Natural killer cell treated with Interleukin-12 subunit alpha and Interleukin-12 subunit beta and Interleukin-15 and Interleukin-18, amount 100 ng/mL, for 72 hours (primary cell): Measurements from ENCODE around the gene SUPV3L1. TPM values are rescaled to one million over a fixed set of nuclear protein-coding genes. Genes with fewer than 3 reads are reported as not detected.
A peak's percentile ranks its signal among the peaks of the same experiment; 100 is the strongest.
"Not testable (repeated sequence)": the region's sequence is repeated elsewhere in the genome, so short reads cannot be mapped to it uniquely, and the experiment has no call there.

Experiments
- ATAC-seq, 2 donors: fragments of 150-1000 bp; cut with Tn5 transposase in 1 of 2; sonication (Bioruptor Pico), chemical (Tn5 transposase) in 1 of 2; 2 replicates each; pipeline ENCODE4 v1.10.0; 2021
- DNase-seq: peaks from one replicate; pipeline ENCODE4 v3.0.0; 2022; ENCODE audit warnings: low spot score
- H3K27ac Mint-ChIP-seq, 2 donors: 1 replicate in 1 of 2; 2 replicates in 1 of 2; pipeline ENCODE4 v1.8.0; 2022; ENCODE audit warnings: mixed read lengths in 2 of 2, mild to moderate bottlenecking in 1 of 2, moderate library complexity in 1 of 2
- H3K27me3 Mint-ChIP-seq, 2 donors: 1 replicate in 1 of 2; 2 replicates in 1 of 2; pipeline ENCODE4 v1.8.0; 2022; ENCODE audit warnings: mixed read lengths in 2 of 2
- H3K36me3 Mint-ChIP-seq: one replicate; pipeline ENCODE4 v1.8.0; 2022; ENCODE audit warnings: mixed read lengths
- H3K4me1 Mint-ChIP-seq, 2 donors: 1 replicate in 1 of 2; 2 replicates in 1 of 2; pipeline ENCODE4 v1.8.0; 2022; ENCODE audit warnings: low read depth in 2 of 2, mixed read lengths in 2 of 2, mild to moderate bottlenecking in 1 of 2
- H3K4me3 Mint-ChIP-seq: one replicate; pipeline ENCODE4 v1.8.0; 2022; ENCODE audit warnings: mixed read lengths
- H3K9me3 Mint-ChIP-seq: 2 replicates; pipeline ENCODE4 v1.8.0; 2022; ENCODE audit warnings: mixed read lengths
- total RNA-seq, 2 donors: library from RNA; stranded (reverse); gene quantifications; one replicate each; pipeline ENCODE4 v1.2.3, GENCODE V29; 2022

Gene SUPV3L1
- total RNA-seq: 10 to 100 TPM; 41.1 to 60.8 TPM

GRCh38 chr10:69179743-69180524, at the start of gene SUPV3L1:
Gene SUPV3L1 (plus strand): TSS chr10:69180234. CDS start chr10:69180292, 58 bp downstream.
- Mint-ChIP-seq H3K36me3 (peaks cover 6% of the 10 kb centered on the region), H3K4me1 (peaks cover 35 to 49% of the 10 kb centered on the region in 2 donors), H3K4me3 (peak within 1 kb of the TSS; percentile 97)

DNA sequence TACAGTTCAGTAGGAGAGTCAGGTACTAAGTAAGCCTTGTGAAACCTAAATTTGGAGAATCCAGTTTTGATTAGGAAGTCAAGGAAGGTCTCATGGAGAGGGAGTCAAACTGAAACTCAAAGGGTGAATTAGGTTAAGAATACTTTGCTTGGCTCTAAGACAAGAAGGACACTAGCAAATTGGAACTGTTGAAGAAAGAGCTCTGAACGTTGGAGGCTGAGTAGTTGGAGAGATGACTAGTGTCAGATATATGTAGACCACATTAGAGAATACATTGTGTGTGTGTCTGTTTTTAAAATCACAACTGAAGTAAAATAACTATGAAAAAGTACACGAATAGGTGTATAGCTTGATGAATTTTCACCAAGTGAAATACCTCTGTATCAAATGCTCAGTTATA, 49.8 kb upstream of the SUPV3L1 start:
- H3K27ac Mint-ChIP-seq: peak overlapping the region in 1 of 2 donors; percentile 8
- H3K4me1 Mint-ChIP-seq: peaks cover 28 to 35% of the 10 kb centered on the region in 2 donors
- DNase-seq (no peak), ATAC-seq (no peak)
- H3K9me3 Mint-ChIP-seq: no peaks in the 10 kb centered on the region
- no peaks in the 10 kb centered on the region for H3K27me3 Mint-ChIP-seq
- H3K36me3 Mint-ChIP-seq: peaks cover 11% of the 10 kb centered on the region
- no peak overlapping the region for H3K4me3 Mint-ChIP-seq

More at GRCh38 chr10:69179743-69180524, at the start of gene SUPV3L1:
- no peaks in the 10 kb centered on the region for H3K9me3 Mint-ChIP-seq
- DNase-seq: peak; percentile 92
- peak; percentile 91 to 94 for ATAC-seq
- no peaks in the 10 kb centered on the region for H3K27me3 Mint-ChIP-seq
- H3K27ac Mint-ChIP-seq: peak within 1 kb of the TSS; percentile 97 to 100

DNA sequence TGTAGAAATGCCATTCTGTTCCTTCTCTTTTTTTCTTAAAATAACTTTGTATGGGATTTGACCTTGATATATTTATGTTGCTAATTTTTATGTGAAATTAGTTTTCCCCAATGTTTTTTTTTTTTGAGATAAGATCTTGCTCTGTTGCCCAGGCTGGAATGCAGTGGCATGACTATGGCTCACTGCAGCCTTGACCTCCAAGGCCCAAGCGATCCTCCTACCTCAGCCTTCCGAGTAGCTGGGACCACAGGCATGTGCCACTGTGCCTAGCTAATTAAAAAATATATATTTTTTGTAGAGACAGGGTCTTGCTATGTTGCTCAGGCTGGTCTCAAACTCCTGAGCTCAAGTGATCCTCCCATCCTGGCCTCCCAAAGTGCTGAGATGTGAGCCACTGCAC, 40.1 kb upstream of the SUPV3L1 start:
- no peak overlapping the region for H3K4me3 Mint-ChIP-seq

DNA sequence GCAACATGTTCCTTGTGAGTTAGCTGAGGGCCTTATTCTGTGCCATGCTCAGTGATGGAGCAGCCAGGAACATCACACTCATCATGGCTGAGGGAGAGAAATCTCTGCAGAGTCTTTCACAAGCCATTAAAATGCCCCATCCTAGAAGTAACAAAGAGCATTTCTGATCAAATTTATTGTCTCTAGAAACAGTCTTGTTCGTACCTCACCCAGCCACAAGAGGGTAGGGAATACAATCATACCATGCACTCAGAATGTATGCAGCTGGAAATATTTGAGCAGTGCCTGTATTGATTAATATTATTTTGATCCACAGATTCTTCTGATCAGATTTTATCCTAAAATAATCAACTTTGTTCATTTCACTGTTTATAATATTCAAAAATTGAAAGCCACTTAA, 38.7 kb upstream of the SUPV3L1 start:
- Mint-ChIP-seq H3K9me3 (no peaks in the 10 kb centered on the region), H3K4me1 (peaks cover 26 to 37% of the 10 kb centered on the region in 2 donors), H3K27me3 (no peaks in the 10 kb centered on the region), H3K4me3 (no peak overlapping the region), H3K27ac (no peak overlapping the region), H3K36me3 (no peaks in the 10 kb centered on the region)
- DNase-seq: no peak
- ATAC-seq: no peak

More for the DNA sequence above, 40.1 kb upstream of the SUPV3L1 start:
- no peaks in the 10 kb centered on the region for H3K27me3 Mint-ChIP-seq
- no peaks in the 10 kb centered on the region for H3K9me3 Mint-ChIP-seq
- peaks cover 22 to 27% of the 10 kb centered on the region in 2 donors for H3K4me1 Mint-ChIP-seq
- ATAC-seq: no peak
- H3K36me3 Mint-ChIP-seq: peaks cover 7% of the 10 kb centered on the region
- H3K27ac Mint-ChIP-seq: no peak overlapping the region
- DNase-seq: no peak

- not testable (repeated sequence) for H3K4me3 Mint-ChIP-seq, H3K9me3 Mint-ChIP-seq, DNase-seq, ATAC-seq, H3K27ac Mint-ChIP-seq, H3K27me3 Mint-ChIP-seq, H3K36me3 Mint-ChIP-seq
- H3K4me1 Mint-ChIP-seq: peaks cover 30 to 42% of the 10 kb centered on the region in 2 donors
Observed at GRCh38 chr10:69142074-69142473, 38.0 kb upstream of the SUPV3L1 start.

DNA sequence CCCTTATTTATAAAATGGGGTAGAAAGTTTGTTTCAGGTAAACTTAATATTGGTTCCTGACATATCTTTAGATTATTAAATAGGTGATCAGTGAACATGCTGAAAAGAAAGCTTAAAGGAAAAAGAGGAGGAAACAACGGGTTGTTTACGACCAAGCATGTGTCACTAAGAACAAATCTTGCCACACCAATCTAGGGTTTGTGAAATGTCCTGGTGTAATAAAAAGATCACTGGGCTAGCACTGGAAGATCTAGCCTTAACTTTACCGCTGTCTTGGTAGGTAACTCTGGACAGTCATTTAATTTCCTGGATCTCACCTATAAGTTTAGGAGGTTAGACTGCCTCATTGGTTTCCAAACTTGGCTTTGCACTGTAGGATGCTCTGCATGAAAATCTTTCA, 37.1 kb upstream of the SUPV3L1 start:
- H3K27ac Mint-ChIP-seq: peak overlapping the region in 1 of 2 donors; percentile 37
- H3K4me1 Mint-ChIP-seq: peaks cover 32 to 41% of the 10 kb centered on the region in 2 donors
- no peaks in the 10 kb centered on the region for H3K36me3 Mint-ChIP-seq
- no peaks in the 10 kb centered on the region for H3K9me3 Mint-ChIP-seq
- DNase-seq (no peak), ATAC-seq (no peak)
- H3K4me3 Mint-ChIP-seq: no peak overlapping the region
- H3K27me3 Mint-ChIP-seq: no peaks in the 10 kb centered on the region

GRCh38 chr10:69145329-69145728, 34.7 kb upstream of the SUPV3L1 start:
- Mint-ChIP-seq H3K4me1 (peaks cover 35 to 48% of the 10 kb centered on the region in 2 donors), H3K27ac (no peak overlapping the region), H3K9me3 (no peaks in the 10 kb centered on the region), H3K36me3 (no peaks in the 10 kb centered on the region), H3K27me3 (no peaks in the 10 kb centered on the region), H3K4me3 (no peak overlapping the region)
- DNase-seq: no peak
- no peak for ATAC-seq

- H3K4me1 Mint-ChIP-seq: peaks cover 39 to 45% of the 10 kb centered on the region in 2 donors
- H3K9me3 Mint-ChIP-seq: no peaks in the 10 kb centered on the region
- H3K27me3 Mint-ChIP-seq: no peaks in the 10 kb centered on the region
- no peaks in the 10 kb centered on the region for H3K36me3 Mint-ChIP-seq
- H3K4me3 Mint-ChIP-seq: no peak overlapping the region
- no peak for DNase-seq
- H3K27ac Mint-ChIP-seq: no peak overlapping the region
- no peak for ATAC-seq
Observed at GRCh38 chr10:69145864-69146263, 34.2 kb upstream of the SUPV3L1 start.

- H3K4me1 Mint-ChIP-seq: peaks cover 36 to 41% of the 10 kb centered on the region in 2 donors
- no peaks in the 10 kb centered on the region for H3K27me3 Mint-ChIP-seq
- H3K27ac Mint-ChIP-seq: peak overlapping the region; percentile 34 to 62
- H3K9me3 Mint-ChIP-seq: no peaks in the 10 kb centered on the region
- ATAC-seq: no peak
- no peaks in the 10 kb centered on the region for H3K36me3 Mint-ChIP-seq
- no peak for DNase-seq
- H3K4me3 Mint-ChIP-seq: no peak overlapping the region
Observed at GRCh38 chr10:69146759-69147158, 33.3 kb upstream of the SUPV3L1 start.

DNA sequence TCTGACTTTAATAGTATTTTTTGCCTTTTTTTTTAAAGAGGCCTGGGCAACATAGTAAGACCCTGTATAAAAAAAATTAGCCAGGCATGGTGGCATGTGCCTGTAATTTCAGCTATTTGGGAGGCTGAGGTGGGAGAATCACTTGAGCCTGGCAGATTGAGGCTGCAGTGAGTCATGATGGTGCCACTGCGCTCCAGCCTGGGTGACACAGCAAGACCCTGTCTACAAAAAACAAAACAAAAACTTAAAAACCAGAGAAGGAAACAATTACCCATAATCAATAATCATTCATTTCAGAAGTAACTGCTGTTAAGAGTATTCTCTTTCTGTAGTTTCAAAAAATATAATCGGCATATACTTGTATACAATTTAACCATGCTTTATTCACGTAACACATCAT, 28.1 kb upstream of the SUPV3L1 start:
- Mint-ChIP-seq H3K4me1 (peaks cover 24 to 27% of the 10 kb centered on the region in 2 donors), H3K27ac (no peak overlapping the region), H3K27me3 (no peaks in the 10 kb centered on the region), H3K4me3 (no peak overlapping the region), H3K9me3 (no peaks in the 10 kb centered on the region), H3K36me3 (no peaks in the 10 kb centered on the region)
- no peak for ATAC-seq
- DNase-seq: no peak

DNA sequence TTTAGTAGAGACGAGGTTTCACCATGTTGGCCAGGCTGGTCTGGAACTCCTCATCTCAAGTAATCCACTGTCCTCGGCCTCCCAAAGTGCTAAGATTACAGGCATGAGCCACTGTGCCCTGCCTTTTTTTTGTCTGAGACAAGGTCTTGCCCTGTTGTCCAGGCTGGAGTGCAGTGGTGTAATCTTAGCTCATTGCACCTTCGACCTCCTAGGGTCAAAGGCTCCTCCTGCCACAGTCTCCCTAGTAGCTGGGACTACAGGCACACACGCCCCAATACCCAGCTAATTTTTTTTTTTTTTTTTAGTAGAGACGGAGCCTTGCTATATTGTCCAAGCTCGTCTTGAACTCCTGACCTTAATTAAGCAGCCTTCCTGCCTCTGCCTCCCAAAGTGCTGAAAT, 26.8 kb upstream of the SUPV3L1 start:
- Mint-ChIP-seq H3K36me3 (no peaks in the 10 kb centered on the region), H3K9me3 (no peaks in the 10 kb centered on the region), H3K27me3 (no peaks in the 10 kb centered on the region), H3K4me3 (no peak overlapping the region), H3K4me1 (peaks cover 21 to 26% of the 10 kb centered on the region in 2 donors), H3K27ac (no peak overlapping the region)
- ATAC-seq (no peak), DNase-seq (no peak)

DNA sequence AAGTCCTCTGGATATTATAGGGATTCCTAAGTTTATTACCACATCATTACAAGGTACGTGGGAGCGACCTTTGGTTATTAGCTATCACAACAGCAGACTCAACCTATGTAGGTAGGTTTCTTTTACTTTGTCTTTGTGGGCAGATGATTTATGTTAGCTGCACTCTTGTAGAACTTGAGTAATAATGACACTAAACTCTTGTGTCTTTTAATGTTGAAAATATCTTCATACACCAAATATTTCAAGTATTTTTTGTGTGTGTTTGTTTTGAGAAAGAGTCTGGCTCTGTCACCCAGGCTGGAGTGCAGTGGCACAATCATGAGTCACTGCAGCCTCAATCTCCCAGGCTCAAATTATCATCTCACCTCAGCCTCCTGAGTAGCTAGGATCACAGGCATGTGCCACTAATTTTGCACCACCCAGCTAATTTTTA, 19.2 kb upstream of the SUPV3L1 start:
- no peak for DNase-seq
- Mint-ChIP-seq H3K27me3 (no peaks in the 10 kb centered on the region), H3K36me3 (no peaks in the 10 kb centered on the region), H3K4me3 (no peak overlapping the region), H3K4me1 (peaks cover 2 to 13% of the 10 kb centered on the region in 2 donors), H3K9me3 (no peaks in the 10 kb centered on the region), H3K27ac (no peak overlapping the region)
- no peak for ATAC-seq

DNA sequence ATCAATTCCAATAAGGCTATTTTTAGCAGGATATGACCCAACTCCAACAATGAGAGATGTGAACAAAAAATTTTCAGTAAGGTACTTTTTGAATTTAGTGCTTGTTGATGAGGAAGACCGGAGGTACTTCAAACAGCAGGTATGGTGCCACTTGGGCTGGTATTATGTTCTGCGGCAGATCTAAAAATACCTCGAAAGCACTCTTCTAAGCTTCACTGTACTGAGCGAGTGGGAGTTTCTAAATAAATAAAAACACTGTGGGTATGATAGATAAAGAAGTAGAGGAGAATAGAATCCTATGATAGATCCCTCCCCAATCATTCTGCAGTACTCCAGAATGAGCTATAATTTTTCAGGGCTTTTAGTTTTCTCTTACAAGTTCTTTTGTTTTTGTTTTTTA, 11.5 kb upstream of the SUPV3L1 start:
- DNase-seq: no peak
- Mint-ChIP-seq H3K27me3 (no peaks in the 10 kb centered on the region), H3K36me3 (peaks cover 15% of the 10 kb centered on the region), H3K4me3 (no peak overlapping the region), H3K9me3 (no peaks in the 10 kb centered on the region), H3K27ac (peak overlapping the region in 1 of 2 donors; percentile 16), H3K4me1 (peaks cover 0 to 12% of the 10 kb centered on the region in 2 donors)
- no peak for ATAC-seq

DNA sequence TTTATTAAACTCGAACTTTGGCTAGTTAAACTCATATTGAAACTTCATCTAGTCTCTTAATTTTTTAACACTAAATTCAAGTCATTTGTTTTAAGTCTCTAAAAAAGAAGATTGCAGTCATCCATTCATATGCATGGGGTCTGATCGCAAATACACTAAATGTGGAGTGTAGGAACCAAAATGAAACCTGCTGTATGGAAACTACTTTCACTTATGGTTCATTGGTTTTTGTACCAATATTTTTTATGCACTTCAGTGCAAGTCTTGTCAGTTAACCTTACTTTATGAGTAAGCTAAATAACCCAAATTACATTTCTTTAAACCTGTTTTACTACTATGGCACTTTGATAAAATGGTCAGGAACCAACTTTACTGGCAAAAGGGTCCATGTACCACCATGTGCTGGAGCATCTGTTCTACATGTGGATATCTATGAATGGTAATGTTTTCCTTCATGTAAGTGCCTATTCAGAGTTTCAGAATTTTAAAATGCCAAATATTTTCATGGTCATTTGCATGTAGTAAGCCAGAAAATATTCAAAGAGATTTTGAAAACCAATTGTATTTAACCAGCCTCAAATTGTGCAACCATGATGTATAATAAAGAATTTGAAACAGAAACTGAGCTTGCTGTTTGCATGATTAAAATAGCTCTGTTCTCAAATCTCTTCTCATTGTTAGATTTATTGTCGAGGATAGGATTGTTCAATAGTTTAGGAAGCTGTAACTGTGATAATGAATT, 7.6 kb upstream of the SUPV3L1 start:
- H3K4me1 Mint-ChIP-seq: peaks cover 0 to 7% of the 10 kb centered on the region in 2 donors
- ATAC-seq: peak in 1 of 2 donors; percentile 64

More for the DNA sequence above, 7.6 kb upstream of the SUPV3L1 start:
- DNase-seq: no peak
- peak overlapping the region; percentile 61 to 67 for H3K27ac Mint-ChIP-seq
- no peaks in the 10 kb centered on the region for H3K27me3 Mint-ChIP-seq
- no peak overlapping the region for H3K4me3 Mint-ChIP-seq
- H3K36me3 Mint-ChIP-seq: peaks cover 15% of the 10 kb centered on the region
- H3K9me3 Mint-ChIP-seq: no peaks in the 10 kb centered on the region
